ENCODE data around the gene FYB1. TPM values are rescaled to one million over a fixed set of nuclear protein-coding genes. Genes with fewer than 3 reads are reported as not detected.
"Not testable (repeated sequence)": the region's sequence is repeated elsewhere in the genome, so short reads cannot be mapped to it uniquely, and the experiment has no call there.

The FYB1 gene
- total RNA-seq, 2 experiments from 2014 or later: 71.3 to 74.1 TPM

DNA sequence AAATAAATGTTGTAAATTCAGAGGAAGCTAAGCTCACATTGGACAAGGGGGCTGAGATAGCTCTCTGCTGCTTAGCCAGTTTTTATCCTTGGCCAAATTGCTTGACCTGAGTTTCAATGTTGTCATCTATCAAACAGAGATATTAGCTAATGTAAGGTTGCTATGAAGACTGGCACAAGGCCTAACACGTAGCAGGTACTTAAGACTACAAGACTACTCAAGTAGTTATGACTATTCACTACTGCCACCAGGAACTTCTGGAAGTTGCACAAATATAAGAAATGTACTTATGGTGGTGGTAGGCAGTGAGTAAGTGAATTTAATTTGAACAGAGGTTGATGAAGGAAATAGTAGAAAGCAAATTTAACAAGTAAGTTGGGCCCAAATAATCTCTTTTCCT, 17.4 kb upstream of the FYB1 start:
- Mint-ChIP-seq H3K27ac (no peak overlapping the region), H3K4me1 (peaks cover 5% of the 10 kb centered on the region), H3K27me3 (no peaks in the 10 kb centered on the region), H3K36me3 (no peaks in the 10 kb centered on the region), H3K4me3 (no peak overlapping the region), H3K9me3 (peaks cover 9% of the 10 kb centered on the region)
- no peak for DNase-seq

DNA sequence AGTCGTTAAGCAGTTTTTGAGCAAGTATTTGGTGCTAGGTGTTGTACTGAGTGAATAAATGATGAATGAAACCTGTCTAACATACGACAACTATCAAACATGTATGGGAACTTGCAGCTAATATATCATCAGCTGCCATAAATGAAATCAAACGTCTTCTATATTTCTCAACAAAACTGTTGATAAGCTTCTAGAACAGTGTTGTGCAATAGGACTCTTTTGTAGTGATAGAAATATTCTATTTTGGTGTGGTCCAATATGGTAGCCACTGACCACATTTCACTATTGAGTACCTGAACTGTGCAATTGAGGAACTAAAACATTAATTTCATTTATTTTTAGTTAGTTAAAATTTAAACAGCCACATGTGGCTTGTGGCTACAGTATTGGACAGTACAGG, 16.3 kb upstream of the FYB1 start:
- Mint-ChIP-seq H3K36me3 (no peaks in the 10 kb centered on the region), H3K27me3 (no peaks in the 10 kb centered on the region)

DNA sequence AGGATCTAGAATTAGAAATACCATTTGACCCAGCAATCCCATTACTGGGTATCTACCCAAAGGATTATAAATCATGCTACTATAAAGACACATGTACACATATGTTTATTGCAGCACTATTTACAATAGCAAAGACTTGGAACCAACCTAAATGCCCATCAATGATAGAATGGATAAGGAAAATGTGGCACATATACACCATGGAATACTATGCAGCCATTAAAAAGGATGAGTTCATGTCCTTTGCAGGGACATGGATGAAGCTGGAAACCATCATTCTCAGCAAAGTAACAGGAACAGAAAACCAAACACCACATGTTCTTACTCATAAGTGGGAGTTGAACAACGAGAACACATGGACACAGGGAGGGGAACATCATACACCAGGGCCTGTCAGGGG, 15.1 kb upstream of the FYB1 start:
- not testable (repeated sequence) for H3K9me3 Mint-ChIP-seq, H3K27me3 Mint-ChIP-seq, H3K27ac Mint-ChIP-seq, H3K4me3 Mint-ChIP-seq, DNase-seq, H3K36me3 Mint-ChIP-seq, H3K4me1 Mint-ChIP-seq

More for the DNA sequence above, 16.3 kb upstream of the FYB1 start:
- peaks cover 10% of the 10 kb centered on the region for H3K4me1 Mint-ChIP-seq
- H3K9me3 Mint-ChIP-seq: peaks cover 5% of the 10 kb centered on the region
- H3K4me3 Mint-ChIP-seq: no peak overlapping the region
- no peak overlapping the region for H3K27ac Mint-ChIP-seq
- DNase-seq: no peak

DNA sequence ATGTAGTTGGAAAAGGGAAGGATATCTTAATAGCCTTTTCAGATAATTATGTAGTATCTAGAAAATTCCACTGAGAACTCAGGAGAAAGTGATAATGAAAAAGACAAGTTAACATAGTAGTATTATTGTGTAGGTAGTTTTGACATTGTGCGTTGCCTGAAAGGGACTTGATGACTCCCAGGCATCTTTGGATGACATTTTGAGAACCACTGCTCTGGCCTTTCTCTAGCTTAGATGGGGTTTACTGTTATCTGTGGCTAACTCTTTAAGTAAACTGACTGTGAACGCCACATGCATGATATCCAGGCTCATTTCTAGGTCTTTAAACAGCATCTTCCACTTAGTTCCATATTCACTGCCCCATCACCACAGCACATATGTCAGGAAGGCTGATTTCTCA, 14.4 kb upstream of the FYB1 start:
- no peak for DNase-seq
- Mint-ChIP-seq H3K36me3 (no peaks in the 10 kb centered on the region), H3K4me3 (no peak overlapping the region), H3K4me1 (peaks cover 10% of the 10 kb centered on the region), H3K27me3 (no peaks in the 10 kb centered on the region), H3K27ac (no peak overlapping the region), H3K9me3 (no peaks in the 10 kb centered on the region)

DNA sequence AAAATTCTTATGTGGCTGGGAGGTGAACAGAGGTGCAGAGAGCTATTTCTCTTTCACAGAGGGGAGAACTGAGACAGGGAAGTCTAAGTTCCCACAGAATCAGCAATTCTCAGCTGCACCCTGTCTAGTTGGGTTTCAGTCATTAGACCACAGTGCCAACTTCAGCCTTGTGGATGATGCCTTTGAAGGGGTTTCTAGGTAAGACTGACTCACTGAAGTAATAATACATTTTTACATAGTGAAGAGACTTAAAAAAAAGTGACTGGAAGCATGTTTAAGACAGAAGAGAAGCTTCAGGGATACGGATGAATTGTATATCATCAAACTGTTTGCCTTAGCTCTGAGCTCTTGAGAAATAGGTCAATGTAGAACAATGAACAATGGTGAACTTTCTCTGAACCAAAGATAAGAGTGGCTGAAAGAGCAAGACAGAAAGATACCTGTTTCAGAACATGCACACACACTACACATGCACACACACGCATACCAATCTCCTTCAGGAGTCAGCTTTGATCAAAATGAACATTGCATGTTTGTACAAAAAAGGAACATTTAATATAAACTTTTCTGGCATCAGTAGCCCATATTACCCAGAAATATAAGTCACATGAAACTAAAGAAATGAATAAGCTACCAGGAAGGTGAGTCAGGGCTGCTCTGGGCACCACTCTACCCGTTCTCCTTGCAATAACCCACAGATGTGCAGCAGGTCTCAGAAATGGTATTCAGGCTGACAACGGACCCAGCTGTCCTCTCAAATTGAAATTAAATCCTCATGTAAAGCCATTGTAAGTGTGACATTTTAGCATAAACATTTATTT, 12.6 kb upstream of the FYB1 start:
- no peaks in the 10 kb centered on the region for H3K27me3 Mint-ChIP-seq
- H3K36me3 Mint-ChIP-seq: no peaks in the 10 kb centered on the region
- H3K4me3 Mint-ChIP-seq: peak overlapping the region; percentile 54
- peaks cover 10% of the 10 kb centered on the region for H3K4me1 Mint-ChIP-seq
- peak overlapping the region; percentile 86 for H3K27ac Mint-ChIP-seq
- DNase-seq: no peak
- no peaks in the 10 kb centered on the region for H3K9me3 Mint-ChIP-seq

DNA sequence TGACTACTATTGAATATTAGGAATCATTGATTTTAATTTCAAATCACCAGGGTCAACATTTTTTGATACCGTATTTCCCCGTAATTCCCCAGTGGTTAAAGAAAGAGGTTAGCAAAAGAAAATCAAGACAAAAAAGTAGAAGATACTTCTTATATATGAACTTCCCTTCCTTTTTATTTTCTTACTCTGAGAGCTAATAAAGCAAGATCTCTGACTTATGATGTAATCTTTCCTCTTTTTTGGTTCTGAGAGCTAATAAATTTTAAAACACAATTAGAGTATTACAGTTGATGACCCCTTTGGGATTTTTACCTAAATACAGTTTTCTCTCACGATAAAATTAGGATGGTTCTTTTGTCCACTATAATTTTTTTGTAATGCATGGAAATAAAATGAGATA, 9.2 kb upstream of the FYB1 start:
- H3K9me3 Mint-ChIP-seq: no peaks in the 10 kb centered on the region
- no peak for DNase-seq
- H3K4me3 Mint-ChIP-seq: no peak overlapping the region
- H3K4me1 Mint-ChIP-seq: peaks cover 22% of the 10 kb centered on the region
- H3K27ac Mint-ChIP-seq: no peak overlapping the region
- no peaks in the 10 kb centered on the region for H3K27me3 Mint-ChIP-seq
- no peaks in the 10 kb centered on the region for H3K36me3 Mint-ChIP-seq

DNA sequence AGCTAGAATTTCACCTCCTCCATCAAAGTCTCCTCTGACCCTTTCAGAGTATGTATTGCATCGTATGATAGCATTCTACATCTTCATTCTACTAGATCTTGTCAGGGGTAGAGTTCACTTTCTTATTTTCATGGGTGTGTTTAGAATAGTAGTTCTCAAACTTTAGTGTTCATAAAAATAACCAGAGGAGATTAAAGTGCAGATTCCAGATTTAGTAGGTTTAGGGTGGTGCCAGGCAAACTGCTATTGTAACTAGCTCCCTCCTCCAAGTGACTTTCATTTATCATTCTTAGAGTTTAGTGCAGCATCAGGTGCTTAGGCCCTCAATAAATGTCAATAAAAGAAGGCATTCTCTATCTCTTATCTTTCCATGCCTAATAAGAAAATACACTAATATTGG, 7.2 kb upstream of the FYB1 start:
- Mint-ChIP-seq H3K4me3 (no peak overlapping the region), H3K27ac (peak overlapping the region; percentile 1), H3K27me3 (no peaks in the 10 kb centered on the region), H3K36me3 (no peaks in the 10 kb centered on the region), H3K4me1 (peaks cover 18% of the 10 kb centered on the region), H3K9me3 (no peaks in the 10 kb centered on the region)
- no peak for DNase-seq

DNA sequence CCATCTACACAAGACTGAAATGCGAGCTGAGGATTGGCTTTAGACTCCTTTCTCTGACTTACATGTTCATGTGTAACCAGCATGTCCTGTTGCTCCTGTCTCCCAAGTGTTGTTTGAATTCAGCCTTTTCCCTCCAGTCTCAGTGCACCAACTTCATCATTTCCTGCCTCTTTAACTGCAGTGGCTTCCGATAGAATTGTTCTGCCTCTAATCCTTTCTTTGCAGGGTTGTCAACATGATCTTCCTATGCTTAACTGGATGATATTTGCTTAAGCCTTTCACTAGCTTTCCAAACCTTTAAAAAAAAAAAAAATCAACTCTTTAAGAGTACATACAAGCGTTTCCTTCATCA, 6.7 kb upstream of the FYB1 start:
- H3K27ac Mint-ChIP-seq: peak overlapping the region; percentile 1

DNA sequence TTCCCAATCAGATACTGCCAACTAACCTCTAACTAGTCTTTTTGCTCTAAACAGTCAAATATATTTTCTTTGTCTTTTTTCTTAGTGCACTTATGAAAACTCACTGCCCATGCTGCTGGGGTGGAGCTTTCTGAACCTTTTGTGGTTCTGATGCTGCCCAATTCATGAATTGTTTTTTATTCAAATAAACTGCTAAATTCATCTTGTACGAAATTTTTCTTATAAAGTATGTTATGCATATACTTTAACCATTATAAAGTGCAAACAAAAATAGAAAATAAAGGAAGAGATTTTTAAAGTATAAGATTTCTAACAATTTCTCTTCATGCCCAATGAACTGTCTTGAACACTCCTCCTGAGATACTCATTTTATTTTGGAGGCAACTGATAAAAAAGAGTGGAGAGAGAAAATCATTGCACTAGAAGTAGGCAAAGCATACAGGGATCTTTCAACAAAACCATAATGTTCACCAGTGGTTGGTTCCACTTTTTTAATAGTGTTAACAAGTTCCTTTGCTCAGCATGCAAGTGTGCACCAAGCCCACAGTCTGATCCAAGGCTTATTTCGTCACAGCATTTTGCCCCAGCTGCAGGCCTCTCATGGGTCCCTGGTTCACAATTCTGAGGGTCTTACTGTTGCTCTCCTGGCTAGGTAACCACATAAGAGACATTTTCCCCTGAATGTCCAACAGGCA, 6.2 kb upstream of the FYB1 start:
- H3K27me3 Mint-ChIP-seq: no peaks in the 10 kb centered on the region
- H3K4me3 Mint-ChIP-seq: no peak overlapping the region
- no peaks in the 10 kb centered on the region for H3K9me3 Mint-ChIP-seq
- no peak overlapping the region for H3K27ac Mint-ChIP-seq
- no peaks in the 10 kb centered on the region for H3K36me3 Mint-ChIP-seq
- H3K4me1 Mint-ChIP-seq: peaks cover 16% of the 10 kb centered on the region
- DNase-seq: no peak

More for the DNA sequence above, 6.7 kb upstream of the FYB1 start:
- Mint-ChIP-seq H3K36me3 (no peaks in the 10 kb centered on the region), H3K9me3 (no peaks in the 10 kb centered on the region), H3K4me3 (no peak overlapping the region), H3K27me3 (no peaks in the 10 kb centered on the region), H3K4me1 (peaks cover 15% of the 10 kb centered on the region)
- DNase-seq: no peak

DNA sequence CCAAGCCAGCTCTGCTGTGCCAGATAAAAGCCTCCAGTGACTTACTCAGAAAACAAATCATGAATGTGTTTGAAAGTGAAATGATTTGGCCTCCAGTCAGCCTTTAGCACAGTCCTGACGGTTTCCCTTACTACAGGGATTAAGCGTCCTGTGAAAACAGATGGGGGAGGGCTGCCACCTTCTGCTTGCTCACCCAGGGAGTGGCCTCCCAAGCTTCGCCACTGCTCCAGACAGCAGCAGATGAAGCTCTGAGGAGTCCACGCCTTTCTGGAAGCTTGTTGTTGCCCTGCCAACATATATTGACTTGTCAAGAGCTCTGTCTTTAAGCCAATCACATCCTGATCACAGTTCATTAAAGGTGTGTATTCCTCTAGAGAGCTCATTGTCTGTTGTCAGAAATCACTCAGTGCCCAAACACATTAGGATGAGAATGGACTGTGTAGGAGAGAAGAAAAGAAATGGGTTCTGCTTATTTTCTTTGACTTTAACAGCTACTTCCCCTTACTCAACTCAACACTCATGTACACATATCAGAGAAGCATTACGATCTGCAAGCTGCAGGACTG, 4.9 kb upstream of the FYB1 start:
- H3K27me3 Mint-ChIP-seq: no peaks in the 10 kb centered on the region
- no peak overlapping the region for H3K27ac Mint-ChIP-seq
- H3K9me3 Mint-ChIP-seq: no peaks in the 10 kb centered on the region
- peaks cover 23% of the 10 kb centered on the region for H3K4me1 Mint-ChIP-seq
- no peaks in the 10 kb centered on the region for H3K36me3 Mint-ChIP-seq
- H3K4me3 Mint-ChIP-seq: no peak overlapping the region
- no peak for DNase-seq

DNA sequence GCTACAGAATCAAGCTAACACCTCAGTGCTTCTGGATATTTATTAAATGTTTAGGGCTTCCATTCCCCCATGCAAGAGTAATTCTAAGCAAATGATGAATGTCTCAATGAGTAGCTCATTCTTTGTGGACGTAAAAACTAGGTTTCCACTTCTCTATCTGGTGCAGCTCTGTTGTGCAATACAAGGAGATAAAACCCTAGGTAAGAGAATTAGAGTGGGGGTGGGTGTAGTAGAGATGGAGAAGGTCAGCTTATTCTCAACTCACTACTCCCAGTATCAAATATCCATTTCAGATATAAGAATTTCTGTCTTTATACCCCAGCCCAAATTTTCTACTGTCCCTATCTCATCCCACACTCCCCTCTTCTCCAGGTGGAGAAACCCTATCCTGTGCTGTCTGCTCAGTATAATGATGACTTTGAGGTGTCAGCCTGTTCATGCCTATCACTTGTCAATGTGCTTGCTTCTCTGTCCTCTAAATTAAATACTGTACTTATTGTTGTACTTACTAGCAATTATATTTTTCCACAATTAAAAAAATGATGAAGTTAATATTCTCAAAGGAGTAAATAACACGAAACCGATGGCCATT, 4.3 kb upstream of the FYB1 start:
- H3K4me1 Mint-ChIP-seq: peaks cover 29% of the 10 kb centered on the region
- DNase-seq: no peak
- no peaks in the 10 kb centered on the region for H3K27me3 Mint-ChIP-seq
- no peak overlapping the region for H3K4me3 Mint-ChIP-seq
- H3K9me3 Mint-ChIP-seq: no peaks in the 10 kb centered on the region
- no peak overlapping the region for H3K27ac Mint-ChIP-seq
- no peaks in the 10 kb centered on the region for H3K36me3 Mint-ChIP-seq

DNA sequence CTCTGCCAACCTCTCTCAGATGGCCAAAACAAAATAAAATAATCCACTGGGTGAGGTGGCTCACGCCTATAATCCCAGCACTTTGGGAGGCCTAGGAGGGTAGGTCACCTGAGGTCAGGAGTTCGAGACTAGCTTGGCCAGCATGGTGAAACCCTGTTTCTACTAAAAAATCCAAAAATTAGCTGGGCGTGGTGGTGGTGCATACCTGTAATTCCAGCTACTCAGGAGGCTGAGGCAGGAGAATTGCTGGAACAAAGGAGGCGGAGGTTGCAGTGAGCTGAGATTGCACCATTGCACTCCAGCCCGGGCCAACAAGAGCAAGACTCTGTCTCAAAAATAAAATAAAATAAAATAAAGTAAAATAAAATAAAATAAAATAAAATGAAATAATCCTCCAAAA, 2.3 kb upstream of the FYB1 start:
- peaks cover 46% of the 10 kb centered on the region for H3K4me1 Mint-ChIP-seq
- H3K27me3 Mint-ChIP-seq, H3K36me3 Mint-ChIP-seq, H3K4me3 Mint-ChIP-seq, H3K9me3 Mint-ChIP-seq, H3K27ac Mint-ChIP-seq, DNase-seq: not testable (repeated sequence)

DNA sequence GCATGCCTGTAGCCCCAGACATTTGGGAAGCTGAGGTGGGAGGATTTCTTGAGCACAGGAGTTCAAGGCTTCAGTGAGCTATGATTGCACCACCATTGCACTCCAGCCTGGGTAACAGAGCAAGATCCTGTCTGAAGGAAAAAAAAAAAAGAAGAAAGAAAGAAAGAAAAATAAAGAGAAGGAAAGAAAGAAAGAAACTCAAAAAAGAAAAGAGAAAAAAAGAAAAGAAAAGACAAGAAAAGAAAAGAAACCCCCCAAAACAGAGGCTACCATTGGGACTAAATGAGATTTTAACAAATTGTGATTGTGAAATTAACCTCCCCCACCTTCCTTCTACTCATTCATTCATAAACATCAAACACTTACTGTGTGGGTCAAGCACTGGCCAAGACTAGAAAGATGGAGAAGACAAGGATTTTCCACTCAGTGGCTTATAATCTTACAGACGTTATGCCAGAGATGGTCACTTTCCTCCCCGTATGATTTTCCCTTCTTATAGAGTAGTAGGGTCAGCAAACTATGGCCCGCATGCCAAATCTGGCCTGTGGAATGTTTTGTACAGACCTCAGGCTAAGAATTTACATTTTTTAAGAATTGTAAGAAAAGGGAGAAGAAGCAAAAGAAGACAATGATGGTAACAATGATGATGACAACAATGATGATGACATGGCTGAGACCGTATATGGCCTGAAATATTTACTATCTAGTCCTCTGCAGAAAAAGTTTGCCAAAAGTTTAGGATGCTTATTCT, 1.1 kb upstream of the FYB1 start:
- no peaks in the 10 kb centered on the region for H3K27me3 Mint-ChIP-seq
- H3K9me3 Mint-ChIP-seq: no peaks in the 10 kb centered on the region
- H3K4me1 Mint-ChIP-seq: peaks cover 45% of the 10 kb centered on the region
- no peak overlapping the region for H3K27ac Mint-ChIP-seq
- no peak for DNase-seq
- no peaks in the 10 kb centered on the region for H3K36me3 Mint-ChIP-seq
- no peak overlapping the region for H3K4me3 Mint-ChIP-seq

DNA sequence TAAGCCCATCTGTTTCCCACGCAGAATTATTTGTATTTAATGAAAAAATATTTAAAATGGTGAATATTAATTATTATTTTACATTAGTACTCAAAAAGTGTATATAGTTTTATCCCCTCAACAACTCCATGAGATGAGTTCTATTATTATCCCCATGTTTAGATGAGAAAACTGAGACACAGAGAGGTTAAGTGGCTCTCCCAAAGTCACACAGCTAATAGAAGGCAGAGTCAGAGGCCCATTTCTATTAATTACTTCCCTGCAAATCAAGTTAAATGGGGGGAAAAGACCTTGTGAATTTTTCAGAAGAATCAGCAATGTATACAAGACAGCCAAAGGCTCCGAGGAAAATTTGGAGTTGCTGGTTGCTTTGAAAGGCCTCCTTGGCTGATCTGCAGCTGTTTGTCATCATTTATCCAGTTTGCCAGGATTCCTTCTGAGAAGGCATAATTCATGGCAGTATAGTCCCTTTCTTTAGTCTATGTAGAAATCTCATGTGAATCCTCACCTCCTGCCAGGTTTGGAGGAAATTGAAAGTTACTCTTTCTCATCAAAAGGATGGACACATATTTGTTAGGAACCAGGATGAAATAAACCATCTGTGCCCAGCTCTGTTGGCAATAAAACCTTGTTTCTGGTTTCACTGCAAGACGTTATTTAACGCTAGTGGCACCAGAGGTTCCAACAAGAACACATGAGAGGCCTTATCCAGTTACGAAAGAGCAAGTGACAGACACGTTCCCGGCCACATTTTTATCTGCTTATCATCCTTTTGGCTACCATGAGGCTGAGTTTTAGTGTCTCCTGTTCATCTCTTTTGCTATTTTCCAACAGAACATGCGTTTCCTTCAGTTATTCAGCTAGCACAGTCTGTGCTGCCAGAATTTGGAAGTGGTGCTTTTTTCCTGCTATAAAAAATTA, 621 bp downstream of the FYB1 start:
- Mint-ChIP-seq H3K4me1 (peaks cover 60% of the 10 kb centered on the region), H3K9me3 (no peaks in the 10 kb centered on the region), H3K36me3 (no peaks in the 10 kb centered on the region), H3K27ac (no peak overlapping the region), H3K4me3 (no peak overlapping the region), H3K27me3 (no peaks in the 10 kb centered on the region)
- no peak for DNase-seq

All from activated naive CD8-positive, alpha-beta T cell treated with anti-CD3 and anti-CD28 coated beads for 36 hours (primary cell).